ENCODE results near the gene CCDC8.
"Not testable (repeated sequence)": the region's sequence is repeated elsewhere in the genome, so short reads cannot be mapped to it uniquely, and the experiment has no call there.

Gene CCDC8

GRCh38 chr19:46383171-46383815, 30.1 kb downstream of the CCDC8 start:
- no peak for DNase-seq (ENCODE audit: low read depth, low spot score)

GRCh38 chr19:46381756-46382345, 31.5 kb downstream of the CCDC8 start:
- no peak for DNase-seq (ENCODE audit: low read depth, low spot score)

GRCh38 chr19:46381346-46381745, 32.0 kb downstream of the CCDC8 start:
- no peak for DNase-seq (ENCODE audit: low read depth, low spot score)

- DNase-seq (ENCODE audit: low read depth, low spot score) = no peak
These were observed 32.7 kb downstream of the CCDC8 start for GRCh38 chr19:46380690-46381089.

- peak; percentile 58 for DNase-seq (ENCODE audit: low read depth, low spot score)
These were observed 35.1 kb downstream of the CCDC8 start for GRCh38 chr19:46378268-46378667.

- DNase-seq (ENCODE audit: low read depth, low spot score) = no peak
These were observed 36.9 kb downstream of the CCDC8 start for GRCh38 chr19:46376241-46377153.

- DNase-seq (ENCODE audit: low read depth, low spot score) = not testable (repeated sequence)
These were observed 37.8 kb downstream of the CCDC8 start for GRCh38 chr19:46375476-46376067.

GRCh38 chr19:46374536-46375475, 38.6 kb downstream of the CCDC8 start:
- DNase-seq (ENCODE audit: low read depth, low spot score) = no peak

GRCh38 chr19:46373491-46374359, 39.6 kb downstream of the CCDC8 start:
- peak; percentile 95 for DNase-seq (ENCODE audit: low read depth, low spot score)

GRCh38 chr19:46372901-46373490, 40.4 kb downstream of the CCDC8 start:
- DNase-seq (ENCODE audit: low read depth, low spot score) = peak; percentile 62

- peak; percentile 40 for DNase-seq (ENCODE audit: low read depth, low spot score)
These were observed 41.9 kb downstream of the CCDC8 start for GRCh38 chr19:46371371-46371901.

GRCh38 chr19:46369817-46370216, 43.5 kb downstream of the CCDC8 start:
- DNase-seq (ENCODE audit: low read depth, low spot score) = no peak

- no peak for DNase-seq (ENCODE audit: low read depth, low spot score)
These were observed 45.2 kb downstream of the CCDC8 start for GRCh38 chr19:46368116-46368515.

- DNase-seq (ENCODE audit: low read depth, low spot score) = no peak
These were observed 45.9 kb downstream of the CCDC8 start for GRCh38 chr19:46367426-46367825.

GRCh38 chr19:46366620-46367292, 46.6 kb downstream of the CCDC8 start:
- no peak for DNase-seq (ENCODE audit: low read depth, low spot score)

- DNase-seq (ENCODE audit: low read depth, low spot score) = no peak
These were observed 47.8 kb downstream of the CCDC8 start for GRCh38 chr19:46365561-46365960.

GRCh38 chr19:46364359-46364758, 49.0 kb downstream of the CCDC8 start:
- no peak for DNase-seq (ENCODE audit: low read depth, low spot score)

GRCh38 chr19:46361915-46362314, 51.4 kb downstream of the CCDC8 start:
- no peak for DNase-seq (ENCODE audit: low read depth, low spot score)
